ENCODE results near the gene CFAP99.

CFAP99 gene

DNA sequence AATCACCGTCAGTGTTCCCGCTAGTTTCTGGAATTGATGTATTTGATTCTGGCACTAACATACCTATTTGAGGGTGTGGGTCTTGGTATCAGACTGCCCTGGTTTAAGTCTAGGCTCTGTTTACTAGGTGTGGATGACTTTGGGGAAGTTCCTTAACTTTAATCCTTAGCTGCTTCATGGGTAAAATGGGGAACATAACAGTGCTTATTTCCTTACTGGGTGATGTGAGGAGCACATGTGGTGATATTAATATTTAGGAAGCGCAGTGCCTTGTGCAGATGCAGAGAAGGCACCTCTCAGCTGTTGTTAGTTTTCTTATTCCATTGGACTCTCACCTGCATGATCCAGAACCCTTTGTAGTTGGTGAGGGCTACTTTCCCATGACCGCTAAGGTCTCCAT lies 67.2 kb downstream of the CFAP99 start:
- H3K4me3 ChIP-seq (ENCODE audit: low read length) = no peak overlapping the region
- TF ChIP-seq, protein P1, sequence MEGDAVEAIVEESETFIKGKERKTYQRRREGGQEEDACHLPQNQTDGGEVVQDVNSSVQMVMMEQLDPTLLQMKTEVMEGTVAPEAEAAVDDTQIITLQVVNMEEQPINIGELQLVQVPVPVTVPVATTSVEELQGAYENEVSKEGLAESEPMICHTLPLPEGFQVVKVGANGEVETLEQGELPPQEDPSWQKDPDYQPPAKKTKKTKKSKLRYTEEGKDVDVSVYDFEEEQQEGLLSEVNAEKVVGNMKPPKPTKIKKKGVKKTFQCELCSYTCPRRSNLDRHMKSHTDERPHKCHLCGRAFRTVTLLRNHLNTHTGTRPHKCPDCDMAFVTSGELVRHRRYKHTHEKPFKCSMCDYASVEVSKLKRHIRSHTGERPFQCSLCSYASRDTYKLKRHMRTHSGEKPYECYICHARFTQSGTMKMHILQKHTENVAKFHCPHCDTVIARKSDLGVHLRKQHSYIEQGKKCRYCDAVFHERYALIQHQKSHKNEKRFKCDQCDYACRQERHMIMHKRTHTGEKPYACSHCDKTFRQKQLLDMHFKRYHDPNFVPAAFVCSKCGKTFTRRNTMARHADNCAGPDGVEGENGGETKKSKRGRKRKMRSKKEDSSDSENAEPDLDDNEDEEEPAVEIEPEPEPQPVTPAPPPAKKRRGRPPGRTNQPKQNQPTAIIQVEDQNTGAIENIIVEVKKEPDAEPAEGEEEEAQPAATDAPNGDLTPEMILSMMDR (IDR thresholded peaks at IDR 0.05; ENCODE audit: insufficient read depth, low read depth, low read length, missing control alignments) = no peak
- no peak for DNase-seq (ENCODE audit: low read depth)

DNA sequence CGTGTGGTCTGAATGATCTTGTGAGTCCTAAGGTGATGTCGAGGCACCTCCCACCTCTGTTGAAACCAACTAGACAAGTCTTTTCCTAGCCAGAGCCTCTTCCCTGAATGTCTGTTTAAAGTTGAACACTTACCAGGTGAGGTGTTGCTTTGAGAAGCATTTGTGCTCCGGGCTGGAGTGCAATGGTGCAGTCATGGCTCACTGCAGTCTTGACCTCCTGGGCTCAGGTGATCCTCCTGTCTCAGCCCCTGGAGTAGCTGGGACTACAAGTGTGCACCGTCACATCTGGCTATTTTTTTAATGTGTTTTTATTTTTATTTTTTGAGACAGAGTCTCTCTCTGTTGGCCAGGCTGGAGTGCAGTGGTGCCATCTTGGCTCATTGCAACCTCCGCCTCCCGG lies 68.2 kb downstream of the CFAP99 start:
- peak; percentile 32 for DNase-seq (ENCODE audit: low read depth)
- TF ChIP-seq, protein P1 (IDR thresholded peaks at IDR 0.05; ENCODE audit: insufficient read depth, low read depth, low read length, missing control alignments) = no peak
- no peak overlapping the region for H3K4me3 ChIP-seq (ENCODE audit: low read length)

DNA sequence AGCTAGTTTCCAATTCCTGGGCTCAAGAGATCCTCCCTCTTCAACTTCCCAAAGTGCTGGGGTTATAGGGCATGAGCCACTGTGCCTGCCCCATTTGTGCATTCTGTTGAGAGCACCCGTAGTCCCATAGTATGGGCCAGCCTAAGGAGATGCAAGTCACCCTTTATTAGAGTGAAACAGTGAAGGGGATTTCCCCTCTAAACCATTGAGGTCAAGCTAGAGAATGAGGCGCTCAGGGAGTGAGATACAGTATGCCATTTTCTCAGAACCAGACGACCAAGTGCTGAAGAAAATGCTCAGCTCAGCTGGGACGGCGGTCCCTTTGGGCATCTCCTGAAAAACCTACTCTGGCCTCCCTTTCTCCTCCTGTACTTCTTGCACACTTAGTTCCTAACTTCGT lies 68.9 kb downstream of the CFAP99 start:
- TF ChIP-seq, protein P1 (IDR thresholded peaks at IDR 0.05; ENCODE audit: insufficient read depth, low read depth, low read length, missing control alignments) = no peak
- H3K4me3 ChIP-seq (ENCODE audit: low read length) = no peak overlapping the region
- no peak for DNase-seq (ENCODE audit: low read depth)

DNA sequence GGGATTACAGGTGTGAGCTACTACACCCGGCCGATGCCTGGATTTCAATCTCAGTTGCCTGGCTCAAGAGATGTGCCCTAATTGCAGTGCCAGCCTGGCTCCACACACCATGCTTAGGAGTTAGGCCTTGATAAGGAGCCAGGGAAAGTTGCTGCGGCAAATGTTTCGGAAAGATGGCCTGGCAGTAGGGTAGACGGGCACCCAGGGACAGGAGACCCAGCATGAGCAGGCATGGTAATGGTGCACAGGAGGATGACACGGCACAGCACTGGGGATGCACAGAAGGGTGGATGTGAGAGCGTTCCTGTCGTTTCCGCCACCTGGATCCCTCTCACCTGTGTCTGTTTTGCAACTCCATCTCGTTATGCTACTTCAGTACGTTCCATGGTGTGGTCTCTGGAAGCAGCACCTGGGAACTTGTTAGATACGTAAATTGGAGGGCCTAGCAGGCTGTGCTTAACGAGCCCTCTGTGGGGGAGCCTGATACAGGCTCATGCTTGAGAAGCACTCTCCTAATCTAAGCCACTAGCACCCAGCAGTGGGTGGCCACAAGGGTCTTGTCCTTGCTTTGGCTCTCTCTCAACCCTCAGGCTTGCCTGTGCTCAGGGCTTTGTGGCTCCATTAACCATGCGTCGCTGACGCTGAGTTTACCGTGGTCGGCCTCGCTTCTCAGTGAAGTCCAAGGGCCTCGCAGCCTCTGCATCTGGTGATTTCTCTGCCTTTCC lies 70.5 kb downstream of the CFAP99 start:
- no peak overlapping the region for H3K4me3 ChIP-seq (ENCODE audit: low read length)
- DNase-seq (ENCODE audit: low read depth) = no peak
- TF ChIP-seq, protein P1 (IDR thresholded peaks at IDR 0.05; ENCODE audit: insufficient read depth, low read depth, low read length, missing control alignments) = no peak

DNA sequence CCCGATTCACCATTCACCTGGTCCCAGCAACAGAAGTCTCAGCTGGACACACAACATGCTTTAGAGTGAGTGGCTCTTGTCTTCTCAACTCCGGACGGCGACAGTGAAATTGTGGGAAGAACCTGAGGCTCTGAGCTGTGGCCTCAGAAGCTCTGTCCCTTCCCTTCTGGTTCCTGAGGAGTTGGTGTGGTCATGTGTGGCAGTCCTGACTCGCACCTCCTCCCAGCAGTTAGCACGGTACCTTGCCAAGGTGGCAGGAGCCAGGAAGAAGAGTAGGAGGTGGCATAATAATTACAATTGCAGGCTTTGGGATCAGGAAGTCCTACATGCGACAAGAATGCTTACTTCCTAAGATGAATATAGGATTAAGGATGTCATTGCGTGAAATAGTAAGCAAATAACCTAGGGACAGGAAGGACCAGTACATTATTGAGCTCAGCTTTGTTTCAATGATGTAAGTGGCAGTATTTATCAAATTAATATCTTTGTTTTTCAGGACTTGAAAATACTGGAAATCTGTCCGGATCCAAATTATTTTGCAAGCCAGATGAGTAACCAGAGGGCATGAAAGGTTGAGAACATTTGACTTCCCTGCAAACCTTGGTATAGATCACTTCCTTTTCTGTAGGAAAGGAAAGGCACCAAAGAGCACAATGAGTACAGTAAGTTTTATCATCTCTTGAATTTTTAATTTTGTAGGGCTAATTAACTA lies 71.2 kb downstream of the CFAP99 start:
- DNase-seq (ENCODE audit: low read depth) = peak; percentile 29
- TF ChIP-seq, protein P1 (IDR thresholded peaks at IDR 0.05; ENCODE audit: insufficient read depth, low read depth, low read length, missing control alignments) = no peak
- no peak overlapping the region for H3K4me3 ChIP-seq (ENCODE audit: low read length)

DNA sequence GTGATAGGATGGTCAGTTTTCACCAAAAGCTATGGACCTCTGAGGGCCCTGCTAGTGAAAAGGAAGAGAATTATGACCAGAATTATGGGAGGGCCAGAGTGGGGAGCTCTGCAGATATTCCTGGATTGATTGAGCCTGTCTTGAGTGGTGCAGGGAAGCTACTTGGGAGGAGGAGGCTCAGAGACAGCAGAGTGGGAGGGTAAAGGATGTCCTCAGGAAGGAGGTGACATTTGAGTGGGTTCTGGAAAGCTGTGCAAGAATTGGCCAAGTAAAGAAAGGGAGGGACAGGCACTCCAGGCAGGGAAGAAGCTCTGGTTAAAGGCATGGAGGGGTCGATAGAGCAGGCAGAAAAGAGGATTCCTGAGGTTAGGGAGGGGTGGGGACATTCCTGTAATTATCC lies 74.2 kb downstream of the CFAP99 start:
- no peak for DNase-seq (ENCODE audit: low read depth)
- TF ChIP-seq, protein P1 (IDR thresholded peaks at IDR 0.05; ENCODE audit: insufficient read depth, low read depth, low read length, missing control alignments) = no peak
- H3K4me3 ChIP-seq (ENCODE audit: low read length) = no peak overlapping the region

Data from epithelial cell of esophagus (primary cell).